Caki2 (cell line): ENCODE results near the gene NFATC3. TPM values are rescaled to one million over a fixed set of nuclear protein-coding genes. Genes with fewer than 3 reads are reported as not detected.
A peak's percentile ranks its signal among the peaks of the same experiment; 100 is the strongest.
"Not testable (repeated sequence)": the region's sequence is repeated elsewhere in the genome, so short reads cannot be mapped to it uniquely, and the experiment has no call there.

Source experiments
- DNase-seq: peaks from one replicate; pipeline ENCODE4 v3.0.0-alpha.2; 2015; ENCODE audit warnings: low read depth
- in situ Hi-C: cut with HindIII; loops from 2 replicates; pipeline ENCODE4 v1.10.0; 2016; ENCODE audit warnings: low sequenced_read_pairs, low pct_unique_long_range_greater_than_20kb, mixed read lengths
- total RNA-seq: library from RNA; depleted of rRNA; stranded (reverse); fragments of >200 nt; shearing (Covaris generic); gene quantifications from 2 replicates; pipeline ENCODE4 v1.2.3, GENCODE V29; 2014; ENCODE audit warnings: low replicate concordance

Gene NFATC3
- total RNA-seq, 1 experiment from 2014 or later, result 15.9 TPM

GRCh38 chr16:68083861-68084503 lies 1.2 kb upstream of the NFATC3 start:
- in situ Hi-C loops, result no loop called here

GRCh38 chr16:68084504-68085258 lies 489 bp upstream of the NFATC3 start:
- in situ Hi-C loops, result no loop called here
- DNase-seq, result no peak

More at GRCh38 chr16:68083861-68084503, 1.2 kb upstream of the NFATC3 start:
- no peak for DNase-seq

DNA sequence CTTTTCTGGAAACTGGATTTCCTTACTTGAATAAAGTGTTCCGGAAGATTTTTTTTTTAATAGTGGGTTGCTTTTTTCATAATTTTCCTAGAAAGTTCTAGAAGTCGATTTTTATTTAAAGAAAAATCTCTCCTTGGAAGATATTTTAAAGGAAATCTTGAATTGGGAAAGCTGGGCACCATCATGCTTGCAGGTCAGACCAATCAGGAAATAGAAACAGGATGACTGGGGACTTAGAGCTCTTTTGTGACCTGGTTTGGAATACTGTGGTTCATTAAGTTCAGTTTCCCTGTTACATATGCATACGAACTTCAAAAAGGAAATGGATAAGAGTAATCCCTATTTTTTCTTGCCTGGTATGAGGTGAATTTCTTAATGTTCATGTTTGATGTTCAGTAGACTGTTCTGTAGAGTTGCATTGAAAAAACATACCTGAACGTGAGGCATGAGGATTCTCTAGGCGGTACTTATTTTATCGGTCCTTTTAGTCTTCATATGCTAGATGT lies 1.2 kb downstream of the NFATC3 start:
- peak; percentile 57 for DNase-seq
- in situ Hi-C loops, result no loop called here

- no peak for DNase-seq
- in situ Hi-C loops, result no loop called here
Measured at GRCh38 chr16:68086860-68087268, 1.7 kb downstream of the NFATC3 start.

DNA sequence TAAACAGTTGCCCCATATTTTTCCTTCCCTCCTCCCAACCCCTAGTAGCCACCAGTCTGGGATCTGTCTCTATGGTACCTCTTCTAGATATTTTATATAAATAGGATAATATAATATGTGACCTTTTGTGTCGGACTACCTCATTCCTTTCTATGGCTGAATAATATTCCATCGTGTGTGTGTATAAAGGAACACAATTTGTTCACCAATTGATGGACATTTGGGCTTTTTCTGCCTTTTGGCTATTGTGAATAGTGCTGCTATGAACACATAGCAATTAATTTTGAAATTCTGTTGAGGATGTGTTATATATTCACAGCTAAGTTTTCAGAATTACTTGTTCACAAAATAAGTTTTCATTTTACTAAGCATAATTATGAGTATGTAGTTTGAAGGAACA lies 2.5 kb downstream of the NFATC3 start:
- DNase-seq, result no peak
- in situ Hi-C loops, result no loop called here

DNA sequence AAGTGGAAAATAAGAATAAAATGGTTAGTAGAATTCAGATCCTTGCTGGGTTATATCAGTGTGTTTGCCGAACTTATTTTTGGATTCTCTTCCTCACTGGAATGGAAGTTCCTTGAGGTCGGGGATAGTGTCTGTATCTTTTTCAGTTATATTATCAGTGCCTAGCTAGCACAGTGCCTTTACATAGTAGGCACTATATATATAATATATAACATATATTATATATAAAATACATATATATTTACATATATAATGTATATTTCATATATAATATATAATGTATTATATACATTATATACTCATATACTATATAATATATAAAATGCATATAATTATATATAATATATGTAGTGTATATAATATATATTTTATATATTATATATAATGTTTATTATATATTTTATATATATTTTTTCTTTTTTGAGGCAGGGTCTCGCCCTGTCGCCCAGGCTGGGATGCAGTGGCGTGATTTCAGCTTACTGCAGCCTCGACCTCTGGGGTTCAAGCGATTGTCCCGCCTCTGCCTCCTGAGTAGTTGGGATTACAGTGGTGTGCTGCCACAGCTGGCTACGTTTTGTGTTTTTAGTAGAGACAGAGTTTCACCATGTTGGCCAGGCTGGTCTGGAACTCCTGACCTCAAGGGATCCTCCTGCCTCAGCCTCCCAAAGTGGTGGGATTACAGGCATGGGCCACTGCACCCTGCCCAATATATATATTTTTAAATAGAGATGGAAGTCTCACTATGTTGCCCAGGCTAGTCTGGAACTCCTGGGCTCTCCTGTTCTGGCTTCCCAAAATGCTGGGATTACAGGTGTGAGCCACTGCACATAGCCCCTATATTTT lies 3.2 kb downstream of the NFATC3 start:
- in situ Hi-C loops, result no loop called here
- DNase-seq, result no peak

DNA sequence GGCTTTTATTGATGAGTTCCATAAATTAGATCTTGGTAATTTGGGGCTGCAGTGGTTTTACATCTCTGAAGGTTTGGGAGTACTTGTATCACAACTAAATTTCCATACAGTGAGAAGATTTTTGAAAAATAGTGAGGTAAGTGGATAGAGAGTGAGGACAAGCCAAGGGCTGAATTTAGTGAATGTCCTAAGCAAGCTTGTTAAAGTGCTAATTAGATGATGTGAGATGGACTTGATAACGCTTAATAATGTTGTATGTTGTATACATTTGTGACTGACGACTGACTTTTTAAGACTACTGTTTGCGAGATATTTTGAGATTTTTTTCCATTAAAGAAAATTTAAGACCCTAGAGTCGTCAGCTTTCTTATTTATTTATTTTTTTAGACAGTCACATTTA lies 3.9 kb downstream of the NFATC3 start:
- in situ Hi-C loops, result no loop called here
- DNase-seq, result no peak

DNA sequence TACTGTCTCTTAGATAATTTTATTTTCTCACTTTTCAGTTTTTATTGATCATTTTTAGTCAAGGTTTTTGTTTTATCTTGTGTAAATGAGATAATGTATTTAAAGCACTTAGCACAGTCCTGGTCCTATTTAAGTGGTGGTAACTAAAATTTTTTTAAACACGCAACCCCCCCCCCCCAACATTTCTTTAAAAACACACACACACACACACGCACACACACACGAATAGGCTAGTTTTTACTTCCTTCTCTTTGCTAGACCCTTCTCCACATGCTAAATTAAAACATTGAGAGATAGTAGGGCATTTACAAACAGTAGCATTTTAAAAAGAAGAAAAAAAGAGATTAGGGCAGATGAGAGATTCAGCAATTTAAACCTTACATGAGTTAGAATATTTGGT lies 5.0 kb downstream of the NFATC3 start:
- in situ Hi-C loops, result no loop called here

DNA sequence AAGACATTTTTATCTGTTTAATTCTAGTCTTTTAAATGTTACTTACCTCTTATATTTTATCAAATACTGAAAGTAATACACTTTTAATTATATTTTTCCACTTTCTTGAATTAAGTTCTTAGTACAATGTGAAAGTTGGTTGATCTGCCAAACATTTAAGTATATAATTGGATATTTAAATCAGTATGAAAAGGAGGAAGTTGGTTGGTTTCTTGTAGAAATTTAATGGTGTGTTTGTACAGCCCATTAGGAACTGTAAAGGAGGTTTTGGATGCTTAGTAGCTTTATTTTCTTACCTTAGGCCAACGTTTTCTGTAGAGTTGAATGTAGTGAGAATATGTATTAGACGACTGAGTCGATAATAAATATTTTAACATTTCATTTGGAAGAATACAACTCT lies 5.4 kb downstream of the NFATC3 start:
- DNase-seq, result no peak
- in situ Hi-C loops, result no loop called here

More for the DNA sequence above, 5.0 kb downstream of the NFATC3 start:
- no peak for DNase-seq

DNA sequence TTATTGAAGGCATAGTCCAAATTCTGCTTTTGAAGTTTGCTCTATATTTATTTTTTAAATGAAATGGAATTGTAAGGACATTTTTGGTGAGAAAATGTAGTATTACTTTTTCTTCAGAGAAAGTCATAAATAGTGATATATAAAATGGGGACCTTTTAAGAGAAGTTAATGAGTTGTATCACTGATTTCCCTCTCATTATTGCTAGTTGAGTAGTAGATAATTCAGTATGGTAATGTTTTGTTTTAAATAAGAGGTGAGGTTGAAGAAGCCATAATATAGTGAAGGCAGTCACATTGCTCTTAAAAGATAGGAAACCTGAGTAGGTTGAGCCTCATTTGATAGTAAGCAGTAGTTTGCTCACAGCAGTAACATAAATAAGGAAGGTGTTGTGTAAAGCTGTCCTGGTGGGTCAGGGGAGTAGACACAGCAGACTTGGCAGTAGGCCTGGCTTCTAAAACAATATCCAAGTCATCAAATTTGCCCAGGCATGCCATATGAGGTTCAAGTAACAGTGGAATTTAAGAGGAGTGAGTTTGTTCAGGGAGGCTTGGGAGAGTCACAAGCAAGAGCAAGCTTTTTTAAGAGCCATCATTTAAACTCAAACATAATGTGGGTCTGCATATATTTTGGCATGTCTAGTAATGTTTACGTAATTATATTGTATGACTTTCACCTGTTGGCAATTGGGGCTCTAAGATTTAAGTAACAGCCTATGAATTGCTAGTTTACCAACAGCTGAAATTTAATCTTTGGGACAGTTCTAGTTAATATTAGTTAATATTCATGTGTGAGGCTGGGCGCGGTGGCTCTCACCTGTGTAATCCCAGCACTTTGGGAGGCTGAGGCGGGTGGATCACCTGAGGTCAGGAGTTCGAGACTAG lies 6.5 kb downstream of the NFATC3 start:
- peak; percentile 65 for DNase-seq

DNA sequence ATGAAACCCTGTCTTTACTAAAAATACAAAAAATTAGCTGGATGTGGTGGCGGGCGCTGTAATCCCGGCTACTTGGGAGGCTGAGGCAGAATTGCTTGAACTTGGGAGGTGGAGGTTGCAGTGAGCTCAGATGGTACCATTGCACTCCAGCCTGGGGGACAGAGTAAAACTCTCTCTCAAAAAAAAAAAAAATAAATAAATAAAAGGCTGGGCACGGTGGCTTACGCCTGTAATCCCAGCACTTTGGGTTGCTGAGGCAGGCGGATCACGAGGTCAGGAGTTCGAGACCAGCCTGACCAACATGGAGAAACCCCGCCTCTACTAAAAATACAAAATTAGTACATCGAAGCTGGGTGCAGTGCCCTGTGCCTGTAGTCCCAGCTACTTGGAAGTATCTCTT lies 7.1 kb downstream of the NFATC3 start:
- in situ Hi-C loops, DNase-seq: not testable (repeated sequence)

More for the DNA sequence above, 6.5 kb downstream of the NFATC3 start:
- in situ Hi-C loops, result no loop called here

GRCh38 chr16:68093816-68094613 lies 8.8 kb downstream of the NFATC3 start:
- DNase-seq, result no peak
- in situ Hi-C loops, result no loop called here

DNA sequence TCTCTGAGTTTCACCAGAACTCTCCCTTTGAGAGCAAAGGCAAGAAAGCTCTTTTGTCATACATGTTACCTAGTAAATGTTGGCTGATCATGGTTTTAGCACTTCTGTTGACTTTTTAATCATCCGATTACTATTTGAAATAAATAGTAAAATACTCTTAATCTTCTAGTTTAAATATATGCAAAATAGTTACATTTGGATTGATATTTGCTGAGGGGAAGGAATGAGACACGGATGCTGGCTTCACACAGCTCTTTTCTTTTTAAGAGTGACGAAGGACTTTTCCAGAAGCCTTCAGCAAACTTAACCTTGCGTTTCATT lies 9.4 kb downstream of the NFATC3 start:
- in situ Hi-C loops, result no loop called here
- DNase-seq, result no peak

GRCh38 chr16:68096491-68096890 lies 11.3 kb downstream of the NFATC3 start:
- in situ Hi-C loops, result no loop called here

DNA sequence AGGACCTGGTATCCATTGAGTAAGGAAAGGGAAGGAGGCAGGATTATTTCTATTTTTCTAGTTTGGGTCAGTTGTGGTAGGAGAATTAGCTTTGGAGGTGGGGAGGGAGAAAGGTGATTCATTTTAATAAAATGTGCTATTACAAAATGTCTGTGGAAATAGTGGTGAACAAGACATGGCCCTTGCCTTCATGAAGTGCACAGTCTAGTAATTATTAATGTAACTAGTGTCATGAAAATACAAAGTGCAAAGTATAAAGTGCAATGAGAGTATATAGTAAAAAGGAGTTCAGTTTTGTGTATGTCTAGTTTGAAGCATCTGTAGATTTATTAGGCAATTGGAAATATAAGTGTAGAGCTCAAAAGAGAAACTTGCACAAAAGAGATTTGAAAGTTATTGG lies 11.9 kb downstream of the NFATC3 start:
- DNase-seq, result no peak
- in situ Hi-C loops, result no loop called here

More at GRCh38 chr16:68096491-68096890, 11.3 kb downstream of the NFATC3 start:
- no peak for DNase-seq

GRCh38 chr16:68097895-68098294 lies 12.7 kb downstream of the NFATC3 start:
- DNase-seq, result no peak
- in situ Hi-C loops, result no loop called here

DNA sequence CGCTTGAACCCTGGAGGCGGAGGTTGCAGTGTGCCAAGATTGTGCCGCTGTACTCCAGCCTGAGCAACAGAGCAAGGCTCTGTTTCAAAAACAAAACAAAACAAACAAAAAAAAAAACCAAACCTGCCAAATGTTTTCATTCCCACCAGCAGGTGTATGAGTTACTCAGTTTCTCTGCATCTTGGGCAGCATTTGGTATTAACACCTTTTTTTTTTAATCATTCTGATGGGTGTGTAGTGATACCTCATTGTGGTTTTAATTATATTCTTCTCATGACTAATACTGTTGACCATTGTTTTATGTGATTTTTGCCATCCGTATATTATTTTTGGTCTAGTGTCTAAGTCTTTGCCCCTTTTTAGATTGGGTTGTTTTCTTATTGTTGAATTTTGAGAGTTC lies 15.3 kb downstream of the NFATC3 start:
- no peak for DNase-seq
- in situ Hi-C loops, result no loop called here
